NCI-H1048 (cell line): ENCODE data around the gene TTC21A.
"Not testable (repeated sequence)": the region's sequence is repeated elsewhere in the genome, so short reads cannot be mapped to it uniquely, and the experiment has no call there.

Experiments
- DNase-seq: peaks from one replicate; lab custom pipeline; 2025; lab: John Stamatoyannopoulos, UW

The TTC21A gene

DNA sequence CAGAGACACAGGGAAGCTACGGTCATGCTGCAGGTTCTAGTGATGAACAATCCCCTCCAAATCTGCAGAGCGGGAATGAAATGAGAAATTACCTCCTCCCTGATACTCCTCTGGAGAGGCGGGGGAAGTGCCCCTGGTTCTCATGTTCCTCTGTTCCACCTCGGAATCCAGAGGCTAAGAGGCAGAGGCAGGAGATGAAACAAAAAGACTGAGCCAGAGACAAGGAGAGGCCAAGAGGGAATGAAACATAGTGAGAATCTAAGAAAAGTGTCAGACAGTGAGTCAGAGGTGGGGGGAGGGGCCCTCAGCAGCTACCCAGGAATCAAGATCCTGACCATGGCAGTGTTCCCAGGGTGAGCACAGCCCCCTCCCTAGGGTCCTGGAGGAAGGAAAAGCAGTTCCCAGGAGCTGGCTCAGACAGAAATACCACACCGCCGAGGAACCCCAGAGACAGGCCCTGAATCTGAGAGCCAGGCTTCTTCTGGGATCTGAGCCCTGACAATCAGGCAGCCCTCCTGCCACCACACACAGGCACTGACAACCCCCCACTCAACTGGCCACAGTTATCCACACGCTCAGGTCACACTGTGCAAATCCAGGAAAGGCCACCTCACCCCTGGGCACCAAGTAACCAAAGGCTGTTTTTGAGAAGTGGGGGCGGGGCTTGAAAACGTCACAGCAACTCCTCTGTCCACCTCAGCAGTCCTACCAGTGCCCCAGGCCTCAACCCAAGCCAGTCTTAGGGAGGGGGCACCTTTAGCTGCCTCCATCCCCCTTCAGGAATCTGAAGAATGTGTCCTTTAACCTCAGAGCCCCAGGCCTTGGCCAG is 43.5 kb downstream of the TTC21A start:
- DNase-seq: no peak

DNA sequence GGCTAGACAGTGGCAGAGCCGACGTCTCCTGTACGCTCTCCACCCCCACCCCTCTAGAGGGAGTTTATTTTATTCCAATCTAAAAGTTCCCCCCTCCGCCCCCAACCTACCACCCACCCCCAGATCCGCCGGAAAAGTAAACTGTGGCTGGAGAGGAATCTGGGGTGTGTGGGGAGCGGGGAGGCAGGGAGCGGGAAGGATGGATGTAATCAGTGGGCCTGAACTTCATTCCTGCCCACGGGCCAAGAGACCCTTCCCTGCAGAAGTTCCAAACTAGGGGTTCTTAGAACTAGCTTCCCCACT is 46.4 kb downstream of the TTC21A start:
- DNase-seq: no peak

- no peak for DNase-seq
Observed at GRCh38 chr3:39154280-39155021, 47.0 kb downstream of the TTC21A start.

DNA sequence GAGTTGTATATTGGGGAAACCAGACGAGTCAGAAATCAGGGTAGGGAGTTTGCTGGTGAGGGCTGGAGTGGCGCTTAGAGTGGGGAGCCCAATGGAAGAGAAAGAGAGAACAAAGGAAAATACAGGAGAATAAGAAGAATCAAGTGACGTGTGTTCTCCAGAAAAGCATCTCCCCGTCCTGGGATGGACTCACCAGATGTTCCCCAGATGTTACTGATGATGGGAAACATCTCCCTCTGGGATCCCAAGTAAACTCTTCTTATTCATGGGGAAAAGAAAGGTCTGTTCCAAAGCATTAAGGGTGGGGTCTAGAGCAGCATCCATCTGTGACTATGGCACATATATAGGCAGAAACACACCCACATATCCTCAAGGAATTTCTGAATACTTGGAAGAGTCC is 48.9 kb downstream of the TTC21A start:
- DNase-seq: no peak

DNA sequence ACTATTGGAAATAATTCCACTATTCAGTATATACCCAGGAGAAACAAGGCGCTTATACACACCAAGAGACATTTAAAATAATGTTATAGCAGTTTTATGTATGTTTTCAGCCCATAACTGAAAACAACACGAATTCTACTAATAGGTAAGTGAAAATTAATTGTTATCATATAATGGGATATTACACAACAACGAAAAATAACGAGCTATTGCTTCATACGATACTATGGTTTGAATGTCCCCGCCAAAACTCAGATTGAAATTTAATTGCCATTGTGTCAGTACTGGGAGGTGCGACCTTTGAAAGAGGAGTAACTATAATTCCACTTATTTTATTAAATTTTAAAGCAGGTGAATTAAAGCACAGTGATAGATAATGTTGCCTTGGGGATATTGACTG is 49.9 kb downstream of the TTC21A start:
- DNase-seq: no peak

DNA sequence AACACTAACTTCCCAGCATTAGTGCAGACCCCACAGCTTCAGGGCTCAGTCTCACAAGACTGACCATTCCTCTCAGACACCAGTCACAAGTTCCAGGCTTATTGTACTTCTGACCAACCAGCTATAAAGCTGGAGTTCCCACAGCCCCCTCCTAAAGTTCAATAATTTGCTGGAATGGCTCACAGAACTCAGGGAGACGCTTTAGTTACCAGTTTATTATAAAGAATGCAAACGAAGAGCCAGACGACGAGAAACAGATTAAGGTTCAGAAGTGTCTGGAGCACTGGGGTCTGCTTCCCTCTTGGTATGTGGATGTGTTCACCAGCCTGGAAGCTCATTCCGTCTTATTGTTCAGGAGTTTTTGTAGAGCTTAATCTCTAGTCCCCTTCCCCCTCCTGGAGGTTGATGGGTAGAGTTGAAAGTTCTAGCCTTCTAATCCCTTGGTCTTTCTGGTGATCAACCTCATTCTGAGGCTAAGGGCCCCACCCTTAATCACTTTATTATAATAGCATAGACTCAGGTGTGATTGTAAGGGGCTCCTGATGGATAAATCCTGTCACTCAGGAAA is 50.8 kb downstream of the TTC21A start:
- DNase-seq: no peak

DNA sequence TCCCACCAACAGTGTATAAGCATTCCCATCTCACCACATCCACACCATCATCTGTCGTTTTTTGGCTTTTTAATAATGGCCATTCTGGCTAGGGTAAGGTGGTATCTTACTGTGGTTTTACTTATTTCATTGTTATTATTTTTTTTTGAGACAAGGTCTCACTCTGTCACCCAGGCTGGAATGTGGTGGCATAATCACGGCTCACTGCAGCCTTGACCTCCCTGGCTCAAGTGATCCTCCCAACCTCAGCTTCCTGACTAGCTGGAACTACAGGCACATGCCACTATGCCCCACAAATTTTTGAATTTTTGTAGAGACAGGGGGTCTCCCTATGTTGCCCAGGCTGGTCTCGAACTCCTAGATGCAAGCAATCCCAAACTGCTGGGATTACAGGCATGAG is 56.9 kb downstream of the TTC21A start:
- no peak for DNase-seq

GRCh38 chr3:39165518-39165917 is 58.0 kb downstream of the TTC21A start:
- DNase-seq: no peak

- DNase-seq: no peak
Observed at GRCh38 chr3:39166134-39166710, 58.7 kb downstream of the TTC21A start.

- DNase-seq: no peak
Observed at GRCh38 chr3:39166932-39167532, 59.6 kb downstream of the TTC21A start.

DNA sequence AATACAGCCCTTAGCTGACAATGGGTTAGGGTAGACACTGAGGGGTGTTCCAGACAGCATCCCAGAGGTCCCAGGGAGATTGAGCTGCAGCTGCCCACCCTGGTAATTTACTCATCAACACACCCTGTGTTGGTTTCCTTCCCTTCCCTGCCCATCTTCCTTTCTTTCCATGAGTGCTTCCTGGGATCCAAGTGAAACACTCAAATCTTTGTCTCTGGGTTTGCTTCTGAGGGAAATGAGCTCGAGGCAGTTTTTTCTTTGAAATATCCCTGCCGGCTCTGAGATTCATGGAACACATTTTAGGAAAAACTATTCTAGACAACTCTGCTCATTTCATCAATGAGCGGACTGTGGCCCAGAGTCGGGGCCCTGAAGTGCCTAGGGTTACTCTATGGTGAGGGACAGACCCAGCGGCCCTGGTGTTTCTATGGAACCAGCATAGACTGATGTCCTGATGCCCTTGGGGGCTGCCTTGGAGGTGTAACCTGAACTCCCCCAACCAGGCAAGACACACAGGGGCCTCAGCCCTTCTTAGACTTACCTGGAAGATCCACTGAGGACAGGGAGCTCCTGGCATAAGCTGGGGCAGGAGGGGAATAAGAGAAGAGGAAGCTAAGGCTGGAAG is 60.8 kb downstream of the TTC21A start:
- DNase-seq: no peak

GRCh38 chr3:39169712-39170111 is 62.2 kb downstream of the TTC21A start:
- DNase-seq: no peak

DNA sequence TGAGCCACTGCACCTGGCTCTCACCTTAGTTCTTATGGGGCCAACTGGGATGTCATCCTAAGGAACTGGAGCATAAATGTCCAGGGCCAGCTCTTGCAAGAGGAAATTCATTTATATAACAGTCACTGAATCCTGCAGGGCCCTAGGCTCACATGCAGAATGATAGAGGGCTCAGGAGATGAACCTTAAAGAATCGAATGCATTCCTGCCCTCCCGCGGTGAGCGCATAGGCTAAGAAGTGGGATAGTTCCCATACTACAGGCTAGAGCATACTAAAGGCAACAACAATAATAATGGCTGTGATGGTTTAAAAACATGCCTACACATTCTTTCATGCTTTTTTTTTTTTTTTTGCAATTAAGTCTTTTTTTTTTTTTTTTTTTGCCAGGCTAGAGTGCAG is 63.0 kb downstream of the TTC21A start:
- DNase-seq: no peak

- DNase-seq: not testable (repeated sequence)
Observed at GRCh38 chr3:39170877-39171276, 63.4 kb downstream of the TTC21A start.

DNA sequence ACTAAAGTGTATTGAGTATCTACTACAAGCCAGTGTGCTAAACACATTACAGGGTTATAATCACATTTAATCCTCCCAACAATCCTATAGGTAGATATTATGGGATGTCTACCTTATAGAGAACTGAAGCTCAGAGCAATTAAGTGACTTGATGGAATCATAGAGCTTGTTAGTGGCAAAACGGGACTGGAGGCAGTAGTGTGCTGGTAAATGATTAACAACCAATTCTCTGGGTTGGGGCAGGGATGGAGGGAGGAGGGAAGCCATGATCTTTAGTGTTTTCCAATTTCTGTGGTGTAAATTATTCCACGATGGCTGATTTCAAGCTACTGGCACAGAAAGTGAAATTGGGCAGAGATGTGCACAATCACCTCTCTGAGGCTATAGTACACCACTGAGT is 64.4 kb downstream of the TTC21A start:
- DNase-seq: no peak

GRCh38 chr3:39173318-39174125 is 66.0 kb downstream of the TTC21A start:
- no peak for DNase-seq

GRCh38 chr3:39176025-39176714 is 68.7 kb downstream of the TTC21A start:
- no peak for DNase-seq

DNA sequence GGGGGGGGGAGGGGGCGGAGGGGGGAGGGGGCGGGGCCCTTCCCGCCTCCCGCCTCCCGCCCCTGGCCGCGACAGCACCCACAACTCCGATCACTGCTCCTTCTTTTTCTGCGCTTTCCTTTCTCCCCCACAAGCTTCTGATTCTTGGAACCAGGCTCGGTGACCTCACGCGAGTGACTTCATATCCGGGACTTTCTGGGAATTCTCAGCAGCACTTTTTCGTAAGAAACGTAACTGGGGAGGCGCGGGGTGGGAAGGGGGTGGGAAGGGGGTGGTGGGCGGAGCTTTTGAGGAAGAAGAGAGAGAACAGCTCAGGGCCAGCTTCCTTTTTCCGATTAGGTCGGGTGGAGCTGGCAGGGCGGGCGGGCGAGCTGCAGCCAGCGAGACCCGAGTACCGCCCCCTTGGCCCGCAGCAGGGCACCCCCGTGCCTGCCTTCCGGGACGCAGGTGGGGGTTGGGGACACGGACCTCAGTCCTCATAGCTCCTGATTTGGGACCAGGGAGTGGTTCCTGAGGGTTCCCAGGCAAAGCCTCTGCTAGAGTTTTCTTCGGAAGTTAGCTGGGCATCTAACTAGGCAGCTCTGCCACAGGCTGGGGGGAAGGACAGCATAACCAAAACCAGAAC is 70.3 kb downstream of the TTC21A start:
- DNase-seq: no peak

DNA sequence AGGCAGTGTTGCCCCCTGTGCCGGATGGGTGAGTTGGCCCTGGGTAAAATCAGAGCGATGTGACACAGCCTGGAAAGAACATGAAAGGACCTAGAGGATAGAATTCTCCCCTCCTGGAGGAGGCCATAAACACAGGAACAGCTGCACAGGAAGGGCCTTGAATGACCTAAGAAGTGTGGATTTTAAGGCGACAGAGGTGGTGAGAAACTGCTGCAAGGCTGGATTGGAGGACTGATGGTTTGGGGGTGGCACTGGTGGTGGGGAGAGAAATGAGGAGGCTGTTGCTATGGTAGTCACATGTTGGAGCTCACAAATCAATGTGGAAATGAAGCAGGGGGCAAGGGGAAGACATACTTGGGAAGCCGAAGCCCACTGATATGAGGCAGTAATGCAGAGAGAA is 71.1 kb downstream of the TTC21A start:
- no peak for DNase-seq

DNA sequence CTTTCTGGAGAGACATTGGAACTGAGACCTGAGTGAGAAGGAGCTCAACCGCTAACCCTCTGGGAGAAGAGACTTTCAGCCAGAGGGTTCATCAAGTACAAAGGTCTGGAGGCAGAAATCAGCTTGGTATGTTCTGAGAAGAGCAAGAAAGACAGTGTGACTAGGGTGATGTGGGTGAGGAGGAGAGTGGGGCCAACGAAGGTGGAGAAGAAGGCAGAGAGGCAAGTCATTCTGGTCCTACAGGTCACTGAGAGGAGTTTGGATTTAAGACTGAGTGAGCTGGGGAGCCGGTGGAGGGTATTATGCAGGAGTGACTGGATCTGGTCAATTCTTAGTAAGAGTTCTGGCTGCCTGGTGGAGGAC is 72.7 kb downstream of the TTC21A start:
- DNase-seq: no peak
